Stimulated activated CD8-positive, alpha-beta memory T cell treated with anti-CD3 and anti-CD28 coated beads, Interleukin-2, amount 100 ng/mL, for 48 hours (primary cell): ENCODE results near the gene FLG.
"Not testable (repeated sequence)": the region's sequence is repeated elsewhere in the genome, so short reads cannot be mapped to it uniquely, and the experiment has no call there.

Source experiments
- DNase-seq, 2 donors: peaks; one replicate each; pipeline ENCODE4 v3.0.0-alpha.2; 2020; ENCODE audit warnings: low read depth in 2 of 2

FLG gene

DNA sequence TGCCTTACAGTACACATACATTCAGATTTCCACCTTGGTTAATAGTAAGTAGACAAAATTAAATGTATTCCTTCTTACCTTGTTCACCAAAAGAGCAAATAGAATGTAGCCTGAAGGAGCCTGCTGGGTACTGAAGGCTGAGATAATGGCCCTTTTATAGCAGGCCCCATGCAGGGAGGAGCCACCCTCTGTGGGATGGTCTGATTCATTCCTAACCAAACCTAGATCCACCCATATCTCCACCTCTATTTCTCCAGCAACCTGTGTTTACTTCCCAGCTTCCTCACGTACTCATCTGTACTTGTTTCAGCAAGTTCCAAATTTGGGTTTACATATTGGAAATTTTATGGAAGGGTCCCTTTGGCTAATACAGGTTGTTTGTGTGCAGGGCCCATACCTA lies at the start of gene FLG:
TSS of gene FLG (minus strand) at position 129 of the 400 bp plus-strand sequence. CDS start 9,783 bp downstream, outside the sequence.
- DNase-seq: no peak

DNA sequence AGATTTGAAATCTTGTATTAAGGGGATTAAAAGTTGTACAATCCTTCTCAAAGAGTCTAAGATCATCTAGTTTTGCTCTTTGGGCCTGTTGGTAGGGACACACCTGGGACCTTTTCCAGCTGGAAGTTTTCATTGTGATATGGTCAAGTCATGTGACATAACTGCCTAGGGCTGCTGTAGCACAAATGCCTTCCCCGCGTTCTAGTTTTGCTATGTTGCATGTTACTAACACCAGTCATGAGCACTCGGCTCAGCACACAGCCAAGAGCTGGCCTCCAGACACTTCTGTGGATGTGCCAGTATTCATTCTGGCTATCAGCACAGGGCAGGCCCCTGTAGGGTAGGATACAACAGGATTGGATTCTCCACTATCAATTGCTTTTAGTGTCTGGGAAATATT lies 49.4 kb upstream of the FLG start:
- DNase-seq: no peak

DNA sequence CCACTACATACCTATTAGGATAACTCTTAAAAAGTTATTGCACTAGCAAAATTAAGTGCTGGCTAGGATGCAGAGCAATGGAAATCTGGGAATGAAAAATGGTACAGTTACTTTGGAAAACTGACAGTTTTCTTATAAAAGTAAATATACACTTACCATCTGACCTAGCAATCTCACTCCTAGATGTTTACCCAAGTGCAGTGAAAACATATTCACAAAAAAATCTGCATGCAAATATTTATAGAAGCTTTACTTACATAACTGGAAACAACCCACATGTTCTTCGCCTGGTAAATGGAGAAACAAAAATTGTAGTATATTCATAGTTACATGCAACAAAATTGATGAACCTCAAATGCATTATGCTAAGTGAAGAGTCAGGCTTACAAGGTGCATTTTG lies 47.6 kb upstream of the FLG start:
- no peak for DNase-seq

DNA sequence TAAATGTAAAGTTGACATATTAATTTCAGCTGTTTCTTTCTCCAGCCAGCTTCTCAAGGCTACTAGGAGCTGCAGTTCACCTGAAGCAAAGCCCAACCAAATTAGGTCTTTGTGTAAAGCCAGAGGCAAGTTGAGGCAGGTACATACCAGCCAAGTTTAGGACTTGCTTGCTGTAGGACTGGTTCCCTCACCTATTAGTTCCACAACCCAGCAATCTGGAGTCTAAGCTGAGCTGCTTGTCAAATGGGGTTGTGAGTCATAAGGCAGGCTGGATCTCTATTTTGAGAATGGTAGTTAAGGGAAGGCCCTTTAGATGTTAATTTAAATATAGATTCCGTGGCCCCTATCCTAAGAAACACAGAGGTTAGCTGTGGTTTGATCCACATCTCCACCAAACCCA lies 42.4 kb upstream of the FLG start:
- DNase-seq: no peak

DNA sequence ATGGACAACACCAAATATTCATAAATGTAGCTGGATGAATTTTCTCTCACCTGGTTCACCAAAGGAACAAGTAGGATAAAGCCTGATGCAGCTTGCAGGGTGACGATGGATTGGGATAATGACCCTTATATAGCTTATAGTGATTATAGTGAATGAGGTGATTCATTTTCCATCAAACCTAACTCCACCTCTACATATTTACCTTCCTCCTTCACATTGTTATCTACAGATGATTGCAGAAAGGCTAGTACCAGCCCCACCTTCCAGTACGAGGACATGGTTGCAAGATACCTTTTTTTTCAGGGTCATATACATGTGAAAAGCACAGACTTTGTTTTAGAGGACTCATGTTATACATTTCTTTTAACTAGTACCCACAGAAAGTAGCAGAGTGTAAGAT lies 34.9 kb upstream of the FLG start, which contains the start of gene FLG2:
TSS of gene FLG2 (minus strand) at position 101 of the 400 bp plus-strand sequence. CDS start 1,122 bp downstream, outside the sequence.
- no peak for DNase-seq

DNA sequence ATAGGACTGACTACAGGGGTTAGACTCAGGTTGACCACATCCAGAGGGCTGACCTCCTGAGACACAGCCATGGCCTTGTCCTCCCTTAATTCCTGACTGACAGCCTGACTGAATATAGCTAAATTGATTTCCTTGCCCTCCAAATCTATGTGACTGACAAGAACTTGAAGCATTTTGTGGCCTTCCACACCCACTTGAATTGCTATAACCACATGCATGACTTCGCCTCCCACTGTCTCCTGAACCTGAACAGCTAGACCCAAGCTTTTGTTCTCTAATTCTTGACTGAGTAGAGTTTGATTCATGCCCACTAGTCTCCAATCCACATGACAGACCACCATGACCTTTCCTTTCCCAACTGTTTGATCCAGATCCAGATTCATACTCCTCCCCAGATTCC lies 31.7 kb upstream of the FLG start:
- DNase-seq: no peak

DNA sequence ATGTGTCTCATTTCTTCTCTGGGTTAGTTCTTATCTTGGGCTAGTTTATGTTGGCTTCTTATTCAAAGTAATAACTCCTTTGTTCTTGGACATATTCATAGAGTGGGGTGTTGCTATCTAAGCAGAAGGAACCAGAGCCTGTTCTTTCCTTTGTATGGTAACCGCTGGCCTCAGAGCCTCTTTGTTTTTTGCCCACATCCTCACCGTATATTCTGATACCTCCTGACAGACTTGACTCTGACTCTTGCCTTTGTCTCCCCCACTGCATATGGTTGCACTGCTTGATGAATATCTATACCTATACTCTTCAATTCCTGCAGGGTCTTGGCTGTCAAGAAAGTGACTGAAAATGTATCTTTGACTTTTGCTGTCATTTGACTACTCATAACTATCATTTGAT lies 24.6 kb upstream of the FLG start:
- no peak for DNase-seq

DNA sequence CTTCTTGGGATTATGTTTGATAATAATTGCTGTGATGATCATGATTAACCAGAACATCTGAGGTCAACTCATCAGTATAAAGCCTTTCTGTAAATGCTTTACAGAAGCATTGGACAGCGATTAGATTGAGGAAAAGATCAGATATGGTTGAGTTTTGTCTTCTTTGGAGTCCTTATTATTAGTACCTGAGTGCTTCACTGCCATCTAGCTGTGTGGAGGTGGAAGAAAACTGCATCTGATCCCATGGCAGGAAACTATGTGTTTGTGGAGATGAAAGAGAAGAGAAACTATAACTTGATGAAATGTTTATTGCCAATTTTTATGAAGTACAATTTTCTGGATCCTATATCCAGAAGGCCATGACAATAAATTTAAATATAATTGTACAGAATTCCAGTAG lies 23.4 kb upstream of the FLG start:
- DNase-seq: no peak

DNA sequence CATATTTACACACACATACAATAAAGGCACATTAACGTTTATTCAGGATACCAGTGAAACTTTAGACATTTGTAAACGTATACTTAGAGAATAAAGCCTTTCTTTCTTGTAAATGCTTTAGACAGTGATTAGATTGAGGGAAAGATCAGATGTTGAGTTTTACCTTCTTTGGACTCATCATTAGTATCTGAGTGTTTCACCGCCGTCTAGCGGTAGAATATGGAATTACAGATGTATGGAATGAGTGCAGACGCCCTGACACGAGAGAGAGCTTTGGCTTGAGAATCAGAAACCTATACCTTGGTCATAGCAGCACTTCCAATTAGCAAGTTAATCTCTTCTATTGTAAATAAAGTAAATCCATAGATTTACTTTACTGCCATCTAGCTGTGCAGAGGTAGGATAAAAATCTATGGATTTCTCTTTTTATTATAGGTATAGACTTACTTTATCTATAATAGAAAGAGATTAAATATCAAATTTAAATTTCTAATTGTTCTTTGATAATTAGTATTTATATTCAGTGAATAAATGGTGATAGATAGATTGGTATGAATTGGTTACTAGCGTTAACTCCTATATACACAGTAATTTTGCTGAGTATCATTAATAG lies 22.2 kb upstream of the FLG start:
- peak in 1 of 2 donors; percentile 9 for DNase-seq

DNA sequence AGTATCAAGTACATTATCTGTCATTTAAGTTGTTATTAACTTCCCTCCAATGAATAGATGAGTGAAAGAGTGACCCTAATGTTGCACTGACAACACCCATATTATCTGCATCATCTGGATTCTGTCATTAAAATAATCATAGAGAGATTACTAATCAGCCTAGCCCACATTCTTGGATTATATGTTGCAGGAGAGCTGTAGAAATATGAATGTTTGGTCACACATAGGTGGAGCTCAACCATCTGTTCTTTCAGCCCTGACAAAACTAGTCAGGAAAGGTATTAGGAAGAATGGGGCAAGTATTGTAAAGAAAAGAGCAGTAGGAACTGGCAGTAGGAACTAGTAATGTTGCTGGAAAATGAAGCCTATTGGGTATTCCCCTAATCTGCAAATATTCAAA lies 19.4 kb upstream of the FLG start:
- DNase-seq: no peak

DNA sequence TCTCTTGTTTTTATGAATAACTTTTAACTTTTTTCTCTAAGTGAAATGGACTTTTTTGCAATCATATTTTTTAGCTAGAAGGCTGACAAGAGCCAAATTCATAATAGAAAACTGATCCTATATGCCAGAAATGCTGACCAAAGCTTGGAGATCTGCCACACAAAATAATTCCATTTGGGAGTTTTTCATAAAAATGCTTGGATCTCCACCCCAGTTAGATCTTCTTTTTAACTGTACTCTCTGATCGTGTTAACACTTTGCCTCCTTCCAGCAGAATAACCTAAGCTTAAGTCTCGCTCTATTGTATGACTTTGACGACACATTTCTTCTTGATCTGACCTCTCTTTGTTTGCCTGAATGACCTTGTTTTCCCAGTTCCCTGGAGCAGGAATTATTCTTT lies 18.0 kb upstream of the FLG start:
- no peak for DNase-seq

DNA sequence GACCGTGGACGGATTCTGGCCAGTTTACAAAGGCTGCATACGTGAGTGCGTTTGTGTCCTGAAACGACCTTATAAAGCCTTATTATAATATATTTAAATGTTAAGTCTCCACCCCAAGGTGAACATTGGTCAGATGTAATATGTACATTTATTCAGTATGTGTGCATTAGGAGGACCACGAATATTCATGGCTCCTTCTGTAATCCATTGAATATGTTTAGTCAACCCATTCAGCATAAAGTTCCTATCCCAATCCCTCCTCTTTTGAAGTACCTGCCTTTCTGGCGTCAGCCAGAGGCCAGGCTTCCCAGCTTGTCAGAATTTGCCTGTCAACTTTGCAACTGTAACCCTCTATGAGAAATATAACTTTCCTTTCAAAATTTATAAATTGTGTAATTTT lies 10.4 kb upstream of the FLG start:
- DNase-seq: no peak

DNA sequence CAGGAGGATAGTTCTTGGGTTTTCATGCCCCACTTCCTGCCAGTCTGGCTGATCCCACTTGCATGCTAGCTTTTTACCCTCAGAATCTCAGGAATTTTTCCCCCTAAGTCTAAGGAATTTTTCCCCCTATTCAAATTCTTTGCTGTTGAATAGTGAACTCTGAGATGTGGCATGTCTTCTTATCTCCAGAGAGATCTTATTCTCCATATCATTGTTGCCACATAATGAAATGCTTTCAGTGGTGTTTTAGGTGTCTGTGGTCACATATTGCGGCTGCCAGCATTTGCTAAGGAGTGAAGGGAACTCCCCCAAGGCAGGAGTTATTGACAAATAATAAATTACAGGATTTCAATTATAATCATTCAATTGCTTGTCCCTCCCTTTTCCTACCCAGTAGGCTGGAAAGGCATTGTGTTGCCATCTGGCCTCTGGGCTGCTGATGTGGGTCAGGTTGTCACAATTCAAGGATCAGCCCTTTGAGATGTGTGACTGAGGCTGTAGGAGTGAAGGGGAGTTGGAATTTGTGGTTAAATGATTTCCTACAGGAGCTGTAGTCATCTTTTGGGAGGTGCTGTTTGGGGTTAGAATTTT lies 3.9 kb upstream of the FLG start:
- no peak for DNase-seq

DNA sequence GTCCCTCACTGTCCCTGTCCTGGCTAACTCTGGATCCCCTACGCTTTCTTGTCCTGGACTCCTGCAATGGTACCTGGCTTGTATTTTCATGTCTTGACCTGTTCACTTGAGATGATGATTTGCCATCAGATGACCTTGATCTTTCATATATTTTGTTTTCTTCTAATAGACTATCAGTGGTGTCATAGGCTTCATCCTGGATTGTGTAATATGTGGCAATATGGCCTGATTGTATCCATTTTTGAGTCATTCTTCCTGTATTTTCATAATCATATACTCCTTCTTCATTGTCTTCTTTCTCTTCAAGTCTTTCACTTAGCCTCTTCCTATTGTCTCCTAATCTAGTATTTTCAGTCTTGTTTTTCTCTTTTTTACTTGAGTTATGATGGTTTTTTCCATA lies 11.1 kb downstream of the FLG start:
- DNase-seq: no peak

DNA sequence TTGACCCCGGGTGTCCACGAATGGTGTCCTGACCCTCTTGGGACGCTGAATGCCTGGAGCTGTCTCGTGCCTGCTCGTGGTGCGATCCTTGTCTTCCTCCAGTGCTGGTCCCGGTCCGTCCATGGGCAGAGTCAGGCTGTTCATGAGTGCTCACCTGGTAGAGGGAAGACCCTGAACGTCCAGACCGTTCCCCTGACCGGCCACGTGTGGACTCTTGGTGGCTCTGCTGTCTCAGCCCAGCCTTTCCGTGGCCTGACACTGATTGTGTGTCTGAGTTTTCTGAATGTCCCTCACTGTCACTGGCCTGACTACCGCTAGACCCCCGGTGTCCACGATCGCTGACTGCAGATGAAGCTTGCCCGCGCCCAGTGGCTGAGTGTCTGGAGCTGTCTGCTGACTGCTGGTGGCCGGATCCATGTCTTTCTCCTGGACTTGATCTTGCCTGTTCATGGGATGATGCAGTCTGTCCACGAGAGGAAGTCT lies 11.7 kb downstream of the FLG start:
- DNase-seq: no peak

DNA sequence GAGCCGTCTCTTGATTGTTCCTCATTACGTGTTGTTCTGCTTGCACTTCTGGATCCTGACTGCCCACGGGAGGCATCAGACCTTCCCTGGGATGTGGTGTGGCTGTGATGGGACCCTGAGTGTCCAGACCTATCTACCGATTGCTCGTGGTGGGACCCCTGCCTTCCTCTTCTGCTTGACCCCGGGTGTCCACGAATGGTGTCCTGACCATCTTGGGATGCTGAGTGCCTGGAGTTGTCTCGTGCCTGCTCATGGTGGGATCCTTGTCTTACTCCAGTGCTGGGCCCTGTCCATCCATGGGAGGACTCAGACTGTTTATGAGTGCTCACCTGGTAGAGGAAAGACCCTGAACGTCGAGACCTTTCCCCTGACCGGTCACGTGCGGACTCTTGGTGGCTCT lies 12.9 kb downstream of the FLG start:
- DNase-seq: not testable (repeated sequence)

DNA sequence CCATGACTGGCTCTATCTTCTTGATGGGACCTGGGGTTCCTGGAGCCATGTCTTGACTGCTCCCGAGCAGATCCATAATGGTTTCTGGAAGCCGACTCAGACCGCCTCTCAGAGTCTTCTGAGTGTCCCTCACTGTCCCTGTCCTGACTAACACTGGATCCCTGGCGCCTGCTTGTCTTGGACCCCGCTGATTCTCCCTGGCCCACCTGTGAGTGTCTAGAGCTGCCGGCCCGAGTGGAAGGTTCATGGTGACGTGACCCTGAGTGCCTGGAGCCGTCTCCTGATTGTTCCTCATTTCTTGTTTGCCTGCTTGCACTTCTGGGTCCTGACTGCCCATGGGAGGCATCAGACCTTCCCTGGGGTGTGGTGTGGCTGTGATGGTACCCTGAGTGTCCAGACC lies 15.1 kb downstream of the FLG start:
- no peak for DNase-seq

DNA sequence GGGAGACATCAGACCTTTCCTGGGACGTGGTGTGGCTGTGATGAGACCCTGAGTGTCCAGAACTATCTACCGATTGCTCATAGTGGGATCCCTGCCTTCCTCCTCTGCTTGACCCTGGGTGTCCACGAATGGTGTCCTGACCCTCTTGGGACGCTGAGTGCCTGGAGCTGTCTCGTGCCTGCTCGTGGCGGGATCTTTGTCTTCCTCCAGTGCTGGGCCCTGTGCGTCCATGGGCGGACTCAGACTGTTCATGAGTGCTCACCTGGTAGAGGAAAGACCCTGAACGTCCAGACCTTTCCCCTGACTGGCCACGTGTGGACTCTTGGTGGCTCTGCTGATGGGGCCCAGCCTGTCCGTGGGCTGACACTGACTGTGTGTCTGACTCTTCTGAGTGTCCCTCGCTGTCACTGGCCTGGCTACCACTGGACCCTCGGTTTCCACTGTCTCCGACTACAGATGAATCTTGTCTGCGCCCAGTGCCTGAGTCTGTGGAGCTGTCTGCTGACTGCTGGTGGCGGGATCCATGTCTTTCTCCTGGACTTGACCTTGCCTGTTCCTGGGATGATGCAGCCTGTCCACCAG lies 15.6 kb downstream of the FLG start:
- not testable (repeated sequence) for DNase-seq

DNA sequence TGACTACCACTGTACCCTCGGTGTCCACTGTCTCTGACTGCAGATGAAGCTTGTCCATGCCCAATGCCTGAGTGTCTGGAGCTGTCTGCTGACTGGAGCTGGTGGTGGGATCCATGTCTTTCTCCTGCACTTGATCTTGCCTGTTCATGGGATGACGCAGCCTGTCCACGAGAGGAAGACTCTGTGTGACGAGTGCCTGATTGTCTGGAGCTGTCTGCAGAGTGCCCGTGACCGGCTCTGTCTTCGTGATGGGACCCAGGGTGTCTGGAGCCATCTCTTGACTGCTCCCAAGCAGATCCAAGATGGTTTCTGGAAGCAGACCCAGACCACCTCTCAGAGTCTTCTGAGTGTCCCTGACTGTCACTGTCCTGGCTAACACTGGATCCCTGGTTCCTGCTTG lies 16.3 kb downstream of the FLG start:
- DNase-seq: not testable (repeated sequence)

DNA sequence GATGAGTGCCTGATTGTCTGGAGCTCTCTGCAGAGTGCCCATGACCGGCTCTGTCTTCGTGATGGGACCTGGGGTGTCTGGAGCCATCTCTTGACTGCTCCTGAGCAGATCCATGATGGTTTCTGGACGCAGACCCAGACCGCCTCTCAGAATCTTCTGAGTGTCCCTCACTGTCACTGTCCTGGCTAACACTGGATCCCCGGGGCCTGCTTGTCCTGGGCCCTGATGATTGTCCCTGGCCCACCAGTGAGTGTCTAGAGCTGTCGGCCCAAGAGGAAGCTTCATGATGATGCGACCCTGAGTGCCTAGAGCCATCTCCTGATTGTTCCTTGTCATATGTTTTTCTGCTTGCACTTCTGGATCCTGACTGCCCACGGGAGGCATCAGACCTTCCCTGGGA lies 17.1 kb downstream of the FLG start:
- not testable (repeated sequence) for DNase-seq

DNA sequence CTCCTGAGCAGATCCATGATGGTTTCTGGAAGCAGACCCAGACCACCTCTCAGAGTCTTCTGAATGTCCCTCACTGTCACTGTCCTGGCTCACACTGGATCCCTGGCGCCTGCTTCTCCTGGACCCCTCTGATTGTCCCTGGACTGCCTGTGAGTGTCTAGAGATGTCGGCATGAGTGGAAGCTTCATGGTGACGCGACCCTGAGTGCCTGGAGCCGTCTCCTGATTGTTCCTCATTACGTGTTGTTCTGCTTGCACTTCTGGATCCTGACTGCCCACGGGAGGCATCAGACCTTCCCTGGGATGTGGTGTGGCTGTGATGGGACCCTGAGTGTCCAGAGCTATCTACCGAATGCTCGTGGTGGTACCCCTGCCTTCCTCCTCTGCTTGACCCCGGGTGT lies 18.9 kb downstream of the FLG start:
- not testable (repeated sequence) for DNase-seq

DNA sequence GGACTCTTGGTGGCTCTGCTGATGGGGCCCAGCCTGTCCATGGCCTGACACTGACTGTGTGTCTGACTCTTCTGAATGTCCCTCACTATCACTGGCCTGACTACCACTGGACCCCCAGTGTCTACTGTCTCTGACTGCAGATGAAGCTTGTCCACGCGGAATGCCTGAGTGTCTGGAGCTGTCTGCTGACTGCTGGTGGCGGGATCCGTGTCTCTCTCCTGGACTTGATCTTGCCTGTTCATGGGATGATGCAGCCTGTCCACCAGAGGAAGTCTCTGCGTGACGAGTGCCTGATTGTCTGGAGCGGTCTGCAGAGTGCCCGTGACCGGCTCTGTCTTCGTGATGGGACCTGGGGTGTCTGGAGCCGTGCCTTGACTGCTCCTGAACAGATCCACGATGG lies 20.3 kb downstream of the FLG start:
- DNase-seq: not testable (repeated sequence)

DNA sequence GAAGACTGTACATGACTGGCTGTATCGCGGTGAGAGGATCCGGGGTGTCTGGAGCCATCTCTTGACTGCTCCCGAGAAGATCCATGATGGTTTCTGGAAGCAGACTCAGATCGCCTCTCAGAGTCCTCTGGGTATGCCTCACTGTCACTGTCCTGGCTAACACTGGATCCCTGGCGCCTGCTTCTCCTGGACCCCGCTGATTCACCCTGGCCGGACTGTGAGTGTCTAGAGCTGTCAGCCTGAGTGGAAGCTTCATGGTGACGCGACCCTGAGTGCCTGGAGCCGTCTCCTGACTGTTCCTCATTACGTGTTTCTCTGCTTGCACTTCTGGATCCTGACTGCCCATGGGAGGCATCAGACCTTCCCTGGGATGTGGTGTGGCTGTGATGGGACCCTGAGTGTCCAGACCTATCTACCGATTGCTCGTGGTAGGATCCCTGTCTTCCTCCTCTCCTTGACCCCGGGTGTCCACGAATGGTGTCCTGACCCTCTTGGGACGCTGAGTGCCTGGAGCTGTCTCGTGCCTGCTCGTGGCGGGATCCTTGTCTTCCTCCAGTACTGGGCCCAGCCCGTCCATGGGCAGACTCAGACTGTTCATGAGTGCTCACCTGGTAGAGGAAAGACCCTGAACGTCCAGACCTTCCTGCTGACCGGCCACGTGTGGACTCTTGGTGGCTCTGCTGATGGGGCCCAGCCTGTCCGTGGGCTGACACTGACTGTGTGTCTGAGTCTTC lies 21.7 kb downstream of the FLG start:
- DNase-seq: not testable (repeated sequence)
